ENCODE measurements around the gene PDZD4.

The PDZD4 gene

DNA sequence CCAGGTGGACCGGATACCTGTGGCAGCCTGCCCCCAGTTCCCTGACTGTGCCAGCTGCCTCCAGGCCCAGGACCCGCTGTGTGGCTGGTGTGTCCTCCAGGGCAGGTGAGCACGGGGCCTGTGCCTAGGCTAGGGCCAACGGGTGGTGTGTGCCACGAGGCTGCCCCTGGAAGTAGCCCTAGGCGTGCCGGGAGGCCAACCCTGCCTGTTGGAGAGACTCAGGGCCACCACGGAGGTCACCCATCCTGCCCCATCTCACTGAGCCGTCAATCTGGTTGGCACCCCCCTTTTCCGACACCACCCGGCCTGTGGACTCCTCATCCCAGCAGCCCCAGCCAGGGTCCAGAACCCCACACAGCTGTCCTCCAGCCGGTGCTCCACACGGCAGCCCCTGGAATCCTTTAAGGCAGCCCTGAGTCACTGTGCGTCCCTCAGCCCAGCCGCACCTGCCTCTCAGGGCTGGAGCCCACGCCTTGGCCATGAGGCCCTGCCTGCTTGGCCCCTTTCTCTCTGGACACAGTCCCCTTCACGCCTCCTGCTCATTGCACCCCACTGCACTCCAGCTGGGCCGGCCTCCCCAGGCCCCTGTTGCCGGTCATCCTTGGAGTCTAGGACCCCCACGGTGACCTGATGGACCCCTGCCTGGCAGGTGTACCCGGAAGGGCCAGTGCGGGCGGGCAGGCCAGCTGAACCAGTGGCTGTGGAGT is 61.0 kb downstream of the PDZD4 start:
- DNase-seq: no peak

DNA sequence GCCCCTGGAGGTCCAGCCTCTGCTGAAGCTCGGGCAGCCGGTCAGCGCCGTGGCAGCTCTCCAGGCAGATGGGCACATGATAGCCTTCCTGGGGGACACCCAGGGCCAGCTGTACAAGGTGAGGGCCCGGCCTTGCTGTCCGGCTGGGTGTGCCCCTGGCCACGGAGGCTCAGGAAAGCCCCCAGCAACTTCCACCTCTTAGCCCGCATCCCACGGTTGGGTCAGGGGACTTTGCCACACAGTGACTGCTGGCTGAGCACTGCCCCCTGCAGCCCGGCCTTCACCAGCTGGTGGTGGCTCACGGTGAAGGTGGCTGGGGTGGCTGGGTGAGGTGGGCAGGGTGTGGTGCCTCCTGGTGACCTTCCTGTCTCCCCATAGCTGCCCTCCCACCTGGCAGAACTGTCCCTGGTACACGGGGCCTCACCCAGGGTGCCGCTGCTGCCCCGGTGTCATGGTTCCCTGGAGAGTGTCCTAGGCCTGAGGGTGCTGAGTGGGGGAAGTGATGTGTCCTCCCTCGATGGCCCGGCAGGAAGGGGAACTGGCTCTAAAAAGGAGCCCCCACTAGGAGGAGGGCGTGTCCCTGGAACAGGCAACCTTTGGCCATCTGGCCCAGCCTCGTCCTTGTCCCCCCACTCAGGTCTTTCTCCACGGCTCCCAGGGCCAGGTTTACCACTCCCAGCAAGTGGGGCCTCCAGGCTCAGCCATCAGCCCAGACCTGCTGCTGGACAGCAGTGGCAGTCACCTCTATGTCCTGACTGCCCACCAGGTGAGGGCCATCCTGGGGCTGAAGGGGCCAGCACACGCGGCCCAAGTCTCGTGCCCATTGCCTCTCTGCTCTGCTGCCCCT is 61.8 kb downstream of the PDZD4 start:
- DNase-seq: no peak

DNA sequence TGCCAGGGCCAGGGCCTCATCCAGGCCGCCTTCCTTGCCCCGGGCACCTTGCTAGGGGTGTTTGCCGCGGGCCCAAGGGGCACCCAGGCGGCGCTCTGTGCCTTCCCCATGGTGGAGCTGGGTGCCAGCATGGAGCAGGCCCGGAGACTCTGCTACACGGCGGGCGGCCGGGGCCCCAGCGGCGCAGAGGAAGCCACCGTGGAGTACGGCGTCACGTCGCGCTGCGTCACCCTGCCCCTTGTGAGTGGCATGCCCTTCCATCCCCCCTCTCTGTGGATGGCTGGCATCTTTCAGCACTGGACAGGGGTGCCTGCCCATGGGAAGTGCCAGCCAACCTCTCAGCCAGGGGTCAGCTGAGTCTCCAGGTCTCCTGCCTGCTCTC is 62.7 kb downstream of the PDZD4 start:
- no peak for DNase-seq

DNA sequence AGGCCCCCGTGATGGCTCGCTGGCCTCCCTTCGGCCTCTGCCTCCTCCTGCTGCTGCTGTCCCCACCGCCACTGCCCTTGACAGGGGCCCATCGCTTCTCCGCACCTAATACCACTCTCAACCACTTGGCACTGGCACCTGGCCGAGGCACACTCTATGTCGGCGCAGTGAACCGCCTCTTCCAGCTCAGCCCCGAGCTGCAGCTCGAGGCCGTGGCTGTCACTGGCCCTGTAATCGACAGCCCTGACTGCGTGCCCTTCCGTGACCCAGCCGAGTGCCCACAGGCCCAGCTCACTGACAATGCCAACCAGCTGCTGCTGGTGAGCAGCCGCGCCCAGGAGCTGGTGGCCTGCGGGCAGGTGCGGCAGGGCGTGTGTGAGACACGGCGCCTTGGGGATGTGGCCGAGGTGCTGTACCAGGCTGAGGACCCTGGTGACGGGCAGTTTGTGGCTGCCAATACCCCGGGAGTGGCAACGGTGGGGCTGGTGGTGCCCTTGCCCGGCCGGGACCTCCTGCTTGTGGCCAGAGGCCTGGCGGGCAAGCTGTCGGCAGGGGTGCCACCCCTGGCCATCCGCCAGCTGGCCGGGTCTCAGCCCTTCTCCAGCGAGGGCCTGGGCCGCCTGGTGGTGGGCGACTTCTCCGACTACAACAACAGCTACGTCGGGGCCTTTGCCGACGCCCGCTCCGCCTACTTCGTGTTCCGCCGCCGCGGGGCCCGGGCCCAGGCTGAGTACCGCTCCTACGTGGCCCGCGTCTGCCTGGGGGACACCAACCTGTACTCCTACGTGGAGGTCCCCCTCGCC is 63.3 kb downstream of the PDZD4 start:
- no peak for DNase-seq

DNA sequence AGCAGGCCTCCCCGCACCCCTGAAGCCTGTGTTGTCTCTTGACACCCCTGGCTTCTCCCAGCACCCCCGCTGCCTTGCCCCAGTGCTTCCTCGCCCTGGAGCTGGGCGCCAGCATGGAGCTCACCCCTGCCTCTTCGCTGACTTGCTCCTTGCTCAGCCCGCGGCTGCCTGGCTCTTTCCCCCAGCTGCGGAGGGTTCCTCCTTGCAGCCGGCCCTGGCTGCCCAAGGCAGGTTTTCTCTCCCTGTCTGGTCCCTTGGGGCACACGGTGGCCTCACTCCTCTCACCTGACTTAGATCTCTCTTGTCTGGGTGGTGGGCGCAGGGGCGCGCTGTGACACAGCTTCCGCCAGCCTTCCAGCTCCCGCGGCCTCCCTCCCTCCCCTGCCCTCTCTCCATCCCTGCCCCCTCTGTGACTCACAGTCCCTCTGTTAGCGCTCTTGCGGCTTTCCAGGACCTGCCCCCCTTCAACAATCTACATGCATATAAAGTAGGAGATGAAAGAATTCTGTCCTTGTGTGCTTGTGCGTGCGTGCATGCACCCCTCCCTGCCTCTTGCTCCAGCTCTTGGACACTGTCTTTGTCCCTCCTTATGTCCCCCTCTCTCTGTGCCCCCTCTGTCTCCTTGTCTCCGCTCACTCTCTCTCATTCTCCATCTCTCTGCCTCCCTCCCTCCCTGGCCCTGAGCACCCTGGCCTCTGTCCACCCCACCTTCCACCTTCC is 64.1 kb downstream of the PDZD4 start:
- DNase-seq: no peak

DNA sequence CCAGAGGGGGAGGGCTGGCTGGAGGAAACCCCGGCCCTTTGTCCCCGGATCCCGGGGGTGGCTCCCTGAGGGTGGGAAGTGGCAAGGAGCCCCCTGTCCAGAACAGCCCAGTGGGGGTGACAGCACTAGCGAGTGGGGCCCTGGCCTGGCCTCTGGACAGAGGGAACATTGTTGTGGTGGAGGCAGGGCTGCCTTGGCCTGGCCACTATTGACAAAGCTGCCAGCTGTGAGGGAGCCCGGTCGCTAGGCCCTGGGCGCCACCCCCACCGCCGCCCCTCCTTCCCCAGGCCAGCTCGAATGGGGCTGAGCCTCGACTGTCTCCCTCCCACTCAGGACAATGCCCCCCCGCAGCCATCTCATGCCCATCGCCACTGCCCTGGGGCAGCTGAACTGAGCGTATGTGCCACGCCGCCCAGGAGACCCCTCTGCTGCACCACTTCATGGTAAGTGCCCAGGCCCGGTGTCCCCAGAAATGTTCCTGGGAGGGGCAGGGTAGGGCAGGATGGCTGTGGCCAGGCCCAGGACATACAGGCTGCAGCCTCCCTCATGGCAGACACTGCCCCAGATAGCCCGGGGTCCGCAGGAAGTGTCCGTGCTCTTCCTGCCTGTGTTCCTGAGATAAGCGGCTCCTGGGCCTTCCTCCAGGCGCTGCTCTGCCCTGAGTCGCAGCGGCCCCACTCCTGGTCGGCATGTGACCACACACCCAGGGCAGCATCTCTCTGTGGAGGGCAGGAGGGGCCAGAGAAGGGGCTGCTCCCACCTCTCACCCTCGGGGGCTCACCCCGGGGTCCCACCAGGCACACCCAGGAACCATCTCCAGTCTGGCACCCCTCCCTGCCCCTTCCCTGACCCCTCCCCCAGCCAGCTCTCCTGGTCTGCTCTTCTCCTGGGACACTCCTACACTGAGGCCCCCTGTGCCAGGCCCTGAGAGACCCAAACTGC is 64.9 kb downstream of the PDZD4 start:
- DNase-seq: no peak

DNA sequence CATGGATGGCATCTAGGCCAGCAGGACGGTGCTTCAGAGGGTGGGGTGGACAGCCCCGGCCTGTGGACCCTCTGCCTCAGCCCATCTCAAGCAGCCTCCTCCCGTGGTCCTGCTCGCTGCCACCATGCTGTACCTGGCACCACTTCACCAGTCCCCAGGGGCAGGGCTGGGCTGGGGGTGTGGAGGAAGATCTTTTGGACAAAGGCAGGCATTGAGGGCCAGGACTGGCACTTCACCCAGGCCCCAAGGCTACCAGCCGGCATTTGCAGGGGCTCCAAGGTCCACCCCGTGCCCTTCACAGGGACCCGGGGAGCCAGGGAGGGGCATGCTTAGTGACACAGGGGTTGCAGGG is 65.6 kb downstream of the PDZD4 start:
- peak; percentile 0 for DNase-seq

DNA sequence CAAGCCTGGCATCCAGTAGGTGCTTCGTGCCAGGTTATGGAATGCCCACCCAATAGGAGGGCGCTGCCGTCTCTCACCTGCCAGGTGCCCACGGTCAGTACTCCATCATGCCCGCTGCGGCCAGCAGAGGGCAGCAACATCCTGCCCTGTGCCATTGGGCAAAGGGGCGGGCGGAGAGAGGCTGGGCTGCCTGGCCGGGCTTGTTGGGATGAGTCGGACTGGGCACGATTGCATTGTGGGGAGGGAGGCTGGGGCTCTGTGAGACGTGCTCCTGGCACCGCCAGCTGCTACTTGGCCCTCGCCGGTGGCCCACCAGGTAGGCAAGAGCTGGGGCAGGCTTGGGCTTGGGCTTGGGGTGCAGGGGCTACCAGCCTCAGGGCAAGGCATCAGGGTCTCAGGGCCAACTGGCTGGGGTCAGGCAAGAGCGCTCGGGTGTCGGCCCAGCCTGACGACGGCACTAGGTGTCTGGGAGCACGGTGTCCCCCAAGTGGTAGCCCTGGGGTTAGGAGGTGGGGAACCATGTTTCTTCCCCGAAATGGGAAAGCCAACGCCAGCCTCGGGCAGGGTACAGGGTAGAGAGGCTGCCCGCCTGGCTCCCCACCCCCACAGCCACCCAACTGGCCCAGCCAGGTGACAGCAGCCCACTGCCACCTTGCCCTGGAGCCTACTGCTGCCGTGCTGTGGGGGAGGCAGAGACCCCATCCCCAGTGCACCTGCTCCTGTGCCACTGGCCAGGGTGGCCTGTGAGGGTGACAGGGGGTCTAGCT is 66.2 kb downstream of the PDZD4 start, which contains the start of gene PLXNB3:
TSS of gene PLXNB3 (plus strand) at position 261 of the 767 bp plus-strand sequence. CDS start 1,287 bp downstream, outside the sequence.
- DNase-seq: peak; percentile 73

DNA sequence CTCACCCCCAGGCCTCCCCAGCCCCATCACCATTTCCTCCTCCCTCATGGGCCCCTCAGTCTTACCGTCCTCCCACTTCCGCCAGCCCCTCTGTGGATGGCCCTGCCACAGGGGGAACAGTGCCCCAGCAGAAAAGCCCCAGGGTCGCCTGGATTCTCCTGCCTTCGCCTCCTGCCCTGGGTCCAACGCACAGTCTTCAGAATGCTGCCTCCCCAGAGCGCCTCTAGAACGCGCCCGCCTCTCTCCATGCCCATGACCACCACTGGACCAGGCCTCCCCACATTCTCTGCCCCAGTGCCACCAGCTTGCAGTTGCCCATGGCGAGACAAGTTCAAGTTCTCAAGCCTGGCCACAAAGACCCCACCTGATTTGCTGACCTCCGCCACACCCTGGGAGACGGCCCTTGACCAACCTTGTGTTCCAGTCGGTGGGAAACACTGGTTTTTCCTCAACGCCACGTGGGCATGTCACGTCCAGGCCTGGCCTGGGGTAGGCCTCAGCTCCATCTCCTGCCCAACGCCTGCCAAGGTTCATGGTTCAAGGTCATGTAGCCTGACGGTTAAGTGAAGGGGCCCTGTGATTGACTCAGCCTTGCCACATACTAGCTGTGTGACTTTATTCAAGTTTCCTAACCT is 66.9 kb downstream of the PDZD4 start:
- peak; percentile 0 for DNase-seq

DNA sequence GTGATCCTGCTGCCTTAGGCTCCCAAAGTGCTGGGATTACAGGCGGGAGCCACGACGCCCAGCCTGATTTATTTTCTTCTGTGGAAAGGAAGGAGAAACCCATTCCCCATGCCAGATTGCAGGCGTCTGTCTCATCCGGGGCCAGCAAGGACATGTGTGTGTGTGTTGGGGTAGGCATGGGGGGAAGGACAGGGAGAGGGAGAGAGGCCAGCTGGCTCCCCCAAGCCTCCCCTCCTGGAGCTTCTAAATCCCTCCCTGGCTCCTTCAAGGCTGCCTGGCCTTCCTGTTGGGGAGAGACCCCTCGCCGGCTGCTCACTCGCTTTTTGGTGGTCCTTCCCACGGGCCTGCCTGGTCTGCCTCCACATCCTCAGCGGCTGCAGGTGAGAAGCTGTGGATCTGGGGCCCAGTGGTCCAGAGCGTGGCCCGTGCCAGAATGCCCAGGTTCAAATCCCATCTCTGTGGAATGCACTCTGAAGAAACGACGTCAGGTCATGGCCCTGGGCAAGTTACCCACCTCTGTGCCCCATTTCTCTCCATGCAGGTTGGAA is 67.6 kb downstream of the PDZD4 start:
- peak; percentile 0 for DNase-seq

DNA sequence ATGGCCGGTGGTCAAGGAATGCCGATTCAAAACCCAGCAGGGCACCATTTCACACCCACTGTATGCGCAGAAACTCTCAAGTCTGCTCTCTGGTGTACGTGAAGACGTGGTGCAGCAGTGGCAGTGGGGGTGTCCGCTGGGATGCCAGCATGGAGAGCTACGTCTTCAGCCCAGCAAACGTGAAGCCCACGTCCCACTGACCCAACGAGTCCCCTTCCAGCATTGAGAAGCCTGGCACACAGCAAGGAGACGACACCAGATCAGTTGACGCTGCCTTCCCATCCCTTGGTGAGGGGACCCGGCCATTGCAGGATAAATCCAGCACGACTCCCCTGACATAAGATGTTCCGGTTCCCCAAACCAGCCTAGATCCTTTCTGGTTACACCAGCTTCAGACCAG is 68.5 kb downstream of the PDZD4 start:
- DNase-seq: no peak

DNA sequence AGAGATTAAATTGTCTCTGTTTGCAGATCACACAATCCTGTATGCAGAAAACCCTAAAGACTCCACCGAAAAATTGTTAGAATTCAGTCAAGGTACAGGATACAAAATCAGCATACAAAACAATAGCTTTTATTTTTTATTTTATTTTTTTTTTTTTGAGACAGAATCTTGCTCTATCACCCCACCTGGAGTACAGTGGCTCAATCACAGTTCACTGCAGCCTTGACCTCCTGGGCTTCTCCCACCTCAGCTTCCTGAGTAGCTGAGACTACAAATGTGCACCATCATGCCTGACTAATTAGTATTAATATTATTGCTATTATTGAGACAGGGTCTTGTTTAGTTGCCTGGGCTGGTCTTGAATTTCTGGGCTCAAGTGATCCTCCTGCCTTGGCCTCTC is 75.2 kb downstream of the PDZD4 start:
- no peak for DNase-seq

Measured in CD4-positive, alpha-beta T cell treated with Interferon gamma for 1 hour (primary cell).